DOHH2 (cell line): Measurements from ENCODE around the gene NOB1.

ENCODE experiments used
- EZH2phosphoT487 ChIP-seq: fragments of 200-600 bp; sonication (generic); IDR thresholded peaks from 2 replicates; pipeline ENCODE4 v1.6.1; 2017; ENCODE audit warnings: borderline replicate concordance, mild to moderate bottlenecking, antibody characterized with exemption, low read length, moderate library complexity, mixed read lengths
- TF ChIP-seq, protein P1 (sequence below): fragments of 200-600 bp; sonication (generic); IDR thresholded peaks from one replicate; pipeline ENCODE4 v1.5.1; 2014; ENCODE audit warnings: antibody characterized with exemption, mild to moderate bottlenecking, low read depth, low read length; ENCODE audit not compliant: poor library complexity, severe bottlenecking

- TF ChIP-seq, protein P1, sequence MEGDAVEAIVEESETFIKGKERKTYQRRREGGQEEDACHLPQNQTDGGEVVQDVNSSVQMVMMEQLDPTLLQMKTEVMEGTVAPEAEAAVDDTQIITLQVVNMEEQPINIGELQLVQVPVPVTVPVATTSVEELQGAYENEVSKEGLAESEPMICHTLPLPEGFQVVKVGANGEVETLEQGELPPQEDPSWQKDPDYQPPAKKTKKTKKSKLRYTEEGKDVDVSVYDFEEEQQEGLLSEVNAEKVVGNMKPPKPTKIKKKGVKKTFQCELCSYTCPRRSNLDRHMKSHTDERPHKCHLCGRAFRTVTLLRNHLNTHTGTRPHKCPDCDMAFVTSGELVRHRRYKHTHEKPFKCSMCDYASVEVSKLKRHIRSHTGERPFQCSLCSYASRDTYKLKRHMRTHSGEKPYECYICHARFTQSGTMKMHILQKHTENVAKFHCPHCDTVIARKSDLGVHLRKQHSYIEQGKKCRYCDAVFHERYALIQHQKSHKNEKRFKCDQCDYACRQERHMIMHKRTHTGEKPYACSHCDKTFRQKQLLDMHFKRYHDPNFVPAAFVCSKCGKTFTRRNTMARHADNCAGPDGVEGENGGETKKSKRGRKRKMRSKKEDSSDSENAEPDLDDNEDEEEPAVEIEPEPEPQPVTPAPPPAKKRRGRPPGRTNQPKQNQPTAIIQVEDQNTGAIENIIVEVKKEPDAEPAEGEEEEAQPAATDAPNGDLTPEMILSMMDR, result no peak
- no peak for TF ChIP-seq EZH2phosphoT487
Measured at GRCh38 chr16:69767459-69768229, 12.9 kb upstream of the NOB1 start.
